HepG2 (cell line): ENCODE data around the gene NAV2.

Experiments used
- POLR2AphosphoS5 ChIP-seq: IDR thresholded peaks from 2 replicates; pipeline ENCODE4 v1.6.1; 2012; ENCODE audit warnings: low read depth, low read length
- SSRP1 ChIP-seq: IDR thresholded peaks from 2 replicates; pipeline ENCODE4 v1.6.1; 2016; ENCODE audit warnings: control low read depth

GRCh38 chr11:19972651-19973050 is 260.0 kb downstream of the NAV2 start:
- TF ChIP-seq SSRP1 (CRISPR knock-in tag) = no peak
- TF ChIP-seq POLR2AphosphoS5 = no peak
